ENCODE measurements around the gene BIRC2.

The BIRC2 gene

GRCh38 chr11:102375720-102376399, 28.8 kb downstream of the BIRC2 start:
- no peak for DNase-seq

- DNase-seq: no peak
Measured at GRCh38 chr11:102377891-102378290, 30.9 kb downstream of the BIRC2 start.

- DNase-seq: no peak
Measured at GRCh38 chr11:102378818-102379217, 31.8 kb downstream of the BIRC2 start.

GRCh38 chr11:102382384-102382783, 35.4 kb downstream of the BIRC2 start:
- DNase-seq: no peak

GRCh38 chr11:102383839-102384238, 36.8 kb downstream of the BIRC2 start:
- DNase-seq: no peak

GRCh38 chr11:102384419-102385079, 37.5 kb downstream of the BIRC2 start:
- no peak for DNase-seq

GRCh38 chr11:102385085-102386007, 38.3 kb downstream of the BIRC2 start:
- DNase-seq: no peak

GRCh38 chr11:102386136-102386734, 39.2 kb downstream of the BIRC2 start:
- DNase-seq: no peak

GRCh38 chr11:102387043-102387781, 40.2 kb downstream of the BIRC2 start:
- DNase-seq: no peak

GRCh38 chr11:102389253-102389652, 42.2 kb downstream of the BIRC2 start:
- DNase-seq: no peak

- DNase-seq: peak; percentile 44
Measured at GRCh38 chr11:102390667-102391465, 43.9 kb downstream of the BIRC2 start.

GRCh38 chr11:102391549-102392237, 44.7 kb downstream of the BIRC2 start:
- no peak for DNase-seq

- no peak for DNase-seq
Measured at GRCh38 chr11:102393272-102393730, 46.3 kb downstream of the BIRC2 start.

GRCh38 chr11:102395720-102396393, 48.8 kb downstream of the BIRC2 start:
- no peak for DNase-seq

- no peak for DNase-seq
Measured at GRCh38 chr11:102396708-102397563, 49.9 kb downstream of the BIRC2 start.

- DNase-seq: no peak
Measured at GRCh38 chr11:102398297-102398696, 51.3 kb downstream of the BIRC2 start.

- DNase-seq: no peak
Measured at GRCh38 chr11:102399189-102399588, 52.2 kb downstream of the BIRC2 start.

GRCh38 chr11:102400603-102401002, 53.6 kb downstream of the BIRC2 start:
- DNase-seq: no peak

GRCh38 chr11:102401905-102402304, 54.9 kb downstream of the BIRC2 start:
- no peak for DNase-seq
